GM10248 (cell line): ENCODE measurements around the gene CNOT2.

Experiments used
- CTCF ChIA-PET: fragments of 300-600 bp; sonication (Branson Sonifier 250); formaldehyde crosslinking; extraction: SDS; loops from one replicate; lab custom pipeline; 2021; ENCODE audit warnings: antibody characterized with exemption; lab: Yijun Ruan, JAX
- POLR2A ChIA-PET: fragments of 350-650 bp; sonication (Branson Sonifier 250); formaldehyde crosslinking; extraction: SDS; loops from one replicate; lab custom pipeline; 2020; ENCODE audit warnings: antibody characterized with exemption; lab: Yijun Ruan, JAX
- DNase-seq: peaks from one replicate; pipeline ENCODE4 v3.0.0; 2012; ENCODE audit errors: extremely low spot score
- CTCF ChIP-seq: IDR thresholded peaks from 2 replicates; pipeline ENCODE4 v1.5.1; 2012; ENCODE audit warnings: mild to moderate bottlenecking, low read depth; ENCODE audit errors: extremely low read depth, missing control alignments, control extremely low read depth

The CNOT2 gene

GRCh38 chr12:70367258-70368141 is 124.3 kb downstream of the CNOT2 start:
- DNase-seq = no peak
- POLR2A ChIA-PET = no interaction called here
- CTCF ChIA-PET = interaction anchor here (0.6 to 1.0 kb wide), 2 partner anchors 15 to 467 kb away, joined by 3 read pairs; no protein-coding TSS in a partner anchor
- TF ChIP-seq CTCF = no peak

GRCh38 chr12:70372881-70373280 is 129.6 kb downstream of the CNOT2 start:
- ChIA-PET POLR2A (no interaction called here), CTCF (interaction anchor here (1.2 kb wide), 1 partner anchor 14 kb away, joined by 3 read pairs; no protein-coding TSS in a partner anchor)
- DNase-seq = no peak
- TF ChIP-seq CTCF = no peak

- TF ChIP-seq CTCF = no peak
- DNase-seq = no peak
- ChIA-PET CTCF (interaction anchor here (1.6 kb wide), 1 partner anchor 11 kb away, joined by 4 read pairs; no protein-coding TSS in a partner anchor), POLR2A (no interaction called here)
These were observed 136.6 kb downstream of the CNOT2 start for GRCh38 chr12:70379846-70380245.

- CTCF ChIA-PET = interaction anchor here (1.0 kb wide), 1 partner anchor 16 kb away, joined by 3 read pairs; no protein-coding TSS in a partner anchor
- TF ChIP-seq CTCF = no peak
- POLR2A ChIA-PET = no interaction called here
- DNase-seq = no peak
These were observed 140.3 kb downstream of the CNOT2 start for GRCh38 chr12:70383484-70383883.

GRCh38 chr12:70383886-70384285 is 140.7 kb downstream of the CNOT2 start:
- TF ChIP-seq CTCF = no peak
- DNase-seq = no peak
- ChIA-PET POLR2A (interaction anchor here (0.5 kb wide), 1 partner anchor 78 kb away, joined by 9 read pairs; no protein-coding TSS in a partner anchor), CTCF (interaction anchor here (1.0 kb wide), 1 partner anchor 16 kb away, joined by 3 read pairs; no protein-coding TSS in a partner anchor)

GRCh38 chr12:70386771-70387170 is 143.5 kb downstream of the CNOT2 start:
- no peak for TF ChIP-seq CTCF
- no peak for DNase-seq
- POLR2A ChIA-PET = no interaction called here
- CTCF ChIA-PET = interaction anchor here (0.8 to 1.5 kb wide), 3 partner anchors 9 to 16 kb away, joined by 3 to 4 read pairs (median 4); no protein-coding TSS in a partner anchor
